NCI-H82 (cell line): ENCODE results near the gene RNF157.

Source experiments
- DNase-seq: peaks from one replicate; lab custom pipeline; 2025; lab: John Stamatoyannopoulos, UW

The RNF157 gene

DNA sequence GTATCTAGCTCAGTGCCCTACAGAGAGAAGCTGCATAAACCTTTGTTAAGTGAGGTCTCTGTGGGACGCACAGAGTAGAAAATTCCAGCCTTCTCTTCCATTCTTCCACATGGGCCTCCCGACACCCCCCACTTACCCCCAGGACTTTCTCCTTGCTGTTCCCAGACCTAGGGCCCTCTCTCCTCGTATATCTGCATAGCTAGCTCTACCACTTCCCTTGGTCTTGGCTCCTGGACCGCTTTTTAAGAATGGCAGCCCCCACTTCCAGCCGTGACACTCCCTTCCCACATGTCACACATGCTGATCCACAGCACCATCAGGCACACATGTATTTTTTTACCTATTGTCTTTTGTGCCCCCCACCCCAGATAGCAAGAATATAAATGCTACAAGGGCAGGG, 82.5 kb downstream of the RNF157 start:
- DNase-seq: no peak

DNA sequence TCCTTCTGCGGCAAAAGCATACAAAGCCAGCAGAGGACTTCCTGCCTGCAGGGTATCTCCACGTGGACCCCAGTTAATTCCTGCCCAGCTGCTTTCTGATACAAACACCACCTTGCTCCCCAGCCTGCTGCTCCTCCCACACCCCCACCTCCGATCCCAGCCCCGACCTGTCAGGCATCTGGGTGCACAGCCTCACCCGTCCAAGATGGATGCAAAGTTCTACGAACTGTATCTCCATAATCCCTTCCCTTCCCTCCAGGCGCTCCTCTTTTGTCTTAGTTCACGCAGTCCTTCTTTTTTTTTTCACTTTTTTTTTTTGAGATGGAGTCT, 83.7 kb downstream of the RNF157 start:
- peak; percentile 49 for DNase-seq

DNA sequence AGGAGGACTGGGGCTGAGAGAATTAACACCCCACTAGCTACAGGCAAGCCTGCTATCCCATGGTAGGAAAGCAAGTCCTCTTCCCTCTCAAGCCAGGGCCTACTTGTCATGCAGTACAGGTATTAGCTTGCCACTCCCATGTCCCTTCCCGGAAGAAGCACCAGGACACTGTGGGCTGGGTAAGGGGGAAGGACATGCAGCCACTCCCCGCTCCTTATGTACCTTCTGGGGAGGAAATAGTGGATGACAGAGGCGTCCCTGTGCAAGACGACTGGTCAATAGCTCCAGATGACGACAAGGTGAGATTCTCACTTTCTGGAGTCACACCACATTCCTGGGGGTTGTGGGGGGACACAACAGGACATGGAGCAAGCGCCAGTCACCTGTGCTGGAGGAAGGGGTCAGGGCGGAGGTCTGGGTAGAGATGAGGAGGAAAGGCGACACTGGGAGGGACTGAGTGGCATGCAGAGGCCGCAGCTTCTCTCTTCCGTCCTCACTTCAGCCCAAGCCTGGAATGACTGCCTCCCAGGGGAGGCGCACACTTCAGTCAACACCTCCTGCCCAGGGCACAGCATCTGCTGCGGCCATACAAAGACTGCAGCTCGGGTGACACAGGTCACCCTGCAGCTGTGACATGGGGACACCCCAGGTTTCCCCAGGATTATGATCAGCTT, 84.2 kb downstream of the RNF157 start:
- DNase-seq: peak; percentile 49

- no peak for DNase-seq
Measured at GRCh38 chr17:76154936-76155845, 85.1 kb downstream of the RNF157 start.

GRCh38 chr17:76154292-76154691, 86.0 kb downstream of the RNF157 start:
- peak; percentile 86 for DNase-seq

DNA sequence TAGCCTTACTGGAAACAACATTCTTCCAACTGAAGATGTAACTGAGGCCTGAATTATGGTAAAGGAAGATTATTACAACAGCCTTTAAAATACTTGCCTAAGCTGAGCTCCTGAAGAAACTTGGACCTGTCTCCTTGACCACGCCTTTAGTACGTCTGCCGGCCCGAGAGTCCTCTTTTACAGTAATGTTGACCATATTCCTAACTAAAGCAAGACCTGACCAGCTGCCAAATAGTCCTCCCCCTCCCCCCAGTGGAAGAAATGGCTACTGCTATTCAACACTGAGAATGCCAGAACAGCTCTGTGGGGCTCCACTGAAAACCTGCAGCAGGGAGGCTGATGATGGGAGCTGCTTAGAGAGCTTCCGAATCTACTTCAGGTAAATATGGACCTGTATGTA, 86.7 kb downstream of the RNF157 start:
- no peak for DNase-seq

- no peak for DNase-seq
Measured at GRCh38 chr17:76153202-76153601, 87.1 kb downstream of the RNF157 start.

GRCh38 chr17:76152591-76152990, 87.7 kb downstream of the RNF157 start:
- no peak for DNase-seq

GRCh38 chr17:76151896-76152454, 88.3 kb downstream of the RNF157 start:
- DNase-seq: no peak

DNA sequence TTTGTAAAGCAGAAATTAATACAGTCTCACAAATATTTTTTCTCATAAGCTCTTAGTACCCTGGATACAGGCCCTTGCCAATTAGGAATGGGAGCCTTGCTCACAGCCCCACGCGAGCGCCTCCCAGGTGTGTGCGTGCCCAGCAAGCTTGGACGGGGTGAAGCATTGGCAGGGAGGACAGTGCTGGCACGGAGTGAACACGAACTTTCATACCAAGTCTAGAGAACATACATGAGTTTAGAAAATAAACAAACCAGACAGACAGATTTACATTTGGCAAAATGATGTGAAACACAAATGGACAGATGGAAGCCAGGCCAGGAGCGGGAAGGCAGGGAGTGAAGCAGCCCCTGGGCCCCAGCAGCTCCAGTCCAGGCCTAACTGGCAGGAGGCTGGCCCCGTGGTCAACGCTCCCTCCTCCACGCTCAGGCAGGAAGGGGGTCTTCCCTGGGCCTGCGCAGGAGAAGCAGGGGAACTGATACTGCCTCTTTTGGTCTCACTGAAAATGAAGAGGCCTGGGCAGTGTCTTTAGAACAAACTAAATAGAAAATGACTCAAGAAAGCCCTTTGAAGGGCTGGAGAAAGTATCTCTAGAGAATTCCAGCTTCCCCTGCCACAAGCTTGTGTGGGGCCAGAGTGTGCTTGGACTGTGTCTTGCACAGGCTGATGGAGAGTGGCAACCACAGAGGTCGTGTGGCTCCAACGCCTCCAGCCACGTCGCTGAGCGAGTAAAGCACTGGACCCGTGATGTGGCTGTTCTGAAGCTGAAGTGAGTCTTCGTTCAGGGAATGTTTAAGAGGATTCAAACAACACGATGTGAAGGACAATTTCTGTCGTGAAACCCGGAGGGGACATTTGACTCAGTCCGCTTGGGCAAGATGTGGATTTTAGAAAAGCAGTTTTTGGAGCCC, 89.3 kb downstream of the RNF157 start:
- no peak for DNase-seq

DNA sequence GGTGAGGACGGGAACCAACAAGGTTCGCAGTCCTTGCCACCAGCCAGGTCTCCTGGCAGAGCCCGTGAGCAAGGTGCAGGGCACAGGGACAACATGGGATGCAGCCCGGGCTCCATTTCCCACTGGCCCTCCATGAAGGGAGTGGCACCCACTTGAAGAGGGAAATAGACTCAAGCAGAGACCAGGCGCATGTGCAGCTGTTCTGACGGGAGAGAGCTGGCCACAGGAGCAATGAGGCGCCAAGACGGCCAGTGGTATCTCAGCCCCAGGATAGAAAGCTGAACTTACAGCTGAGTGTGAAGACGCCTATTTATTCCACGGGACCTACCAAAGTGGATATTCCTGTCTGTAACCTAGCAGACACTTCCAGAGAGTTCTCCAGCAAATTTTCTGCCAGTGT, 91.1 kb downstream of the RNF157 start:
- no peak for DNase-seq

GRCh38 chr17:76148015-76148326, 92.3 kb downstream of the RNF157 start:
- DNase-seq: no peak

- peak; percentile 53 for DNase-seq
Measured at GRCh38 chr17:76147211-76148014, 92.9 kb downstream of the RNF157 start.

GRCh38 chr17:76146053-76146851, 94.0 kb downstream of the RNF157 start:
- no peak for DNase-seq

DNA sequence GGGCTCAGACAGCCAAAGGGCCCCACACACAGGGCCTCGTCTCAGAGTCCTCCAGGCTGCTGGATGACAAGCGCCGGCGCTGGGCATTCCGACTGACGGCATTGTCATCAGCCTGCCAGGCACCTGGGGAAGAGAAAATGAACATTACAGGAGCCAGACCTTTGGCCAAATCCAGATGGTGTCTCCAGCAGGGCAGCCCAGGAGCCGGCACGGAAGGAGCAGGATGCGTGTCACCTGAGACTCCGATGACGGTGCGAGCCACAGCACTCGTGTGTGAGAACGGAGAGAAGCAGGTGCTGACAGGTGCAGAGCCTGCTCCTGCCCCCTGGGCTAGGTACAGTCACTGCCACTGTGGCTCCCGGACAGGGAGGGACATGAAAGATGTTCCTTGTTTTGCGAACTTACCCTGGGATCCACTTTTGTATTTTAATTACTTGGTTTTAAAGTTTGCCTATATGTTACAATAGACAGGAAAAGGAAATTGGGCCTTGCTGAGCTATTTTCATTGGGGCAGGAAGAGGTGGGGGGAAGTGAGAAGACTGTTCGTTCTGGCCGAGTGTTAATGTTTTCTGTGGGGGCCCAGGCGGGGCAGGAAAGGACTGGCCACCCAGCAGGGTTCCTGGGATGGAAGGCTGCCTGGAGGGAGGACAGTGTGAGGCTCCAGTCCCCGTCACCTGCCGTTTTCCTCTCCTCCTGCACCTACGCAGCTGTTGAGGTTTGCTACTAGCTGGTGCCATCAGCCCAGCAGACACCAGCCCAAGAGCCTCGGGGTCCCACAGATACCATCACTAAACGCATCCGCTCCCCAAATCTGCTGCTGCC, 94.9 kb downstream of the RNF157 start:
- no peak for DNase-seq

- DNase-seq: no peak
Measured at GRCh38 chr17:76142585-76143041, 97.7 kb downstream of the RNF157 start.

- DNase-seq: peak; percentile 85
Measured at GRCh38 chr17:76142039-76142584, 98.2 kb downstream of the RNF157 start.

GRCh38 chr17:76141212-76142038, 98.9 kb downstream of the RNF157 start, which contains the start of gene FOXJ1:
TSS of gene FOXJ1 (minus strand) at chr17:76141245. CDS start at chr17:76140395, 850 bp downstream.
- DNase-seq: peak; percentile 98
